ENCODE measurements around the gene HACD4. TPM values are rescaled to one million over a fixed set of nuclear protein-coding genes. Genes with fewer than 3 reads are reported as not detected.

The HACD4 gene
- total RNA-seq (2022) (0.07 and 0.10 TPM in 2 replicates), Bru-seq, nascent RNA (percentile 8 among the genes with signal in this experiment), BruChase-seq, experiment 1, labeled RNA remaining after a 6-hour chase (percentile 9 among the genes with signal in this experiment), BruChase-seq, experiment 2, labeled RNA remaining after a 2-hour chase (percentile 9 among the genes with signal in this experiment)
- long read RNA-seq, result 0 reads

GRCh38 chr9:21031091-21031807, at the start of gene HACD4:
HACD4 (minus strand) TSS chr9:21031640; CDS start chr9:21031590, 50 bp downstream.
- TF ChIP-seq CTCF (IDR thresholded peaks at IDR 0.05; ENCODE audit: unreplicated experiment), result no peak
- no peaks in the 10 kb centered on the region for H3K4me1 Mint-ChIP-seq (ENCODE audit: low read depth, unreplicated experiment)

GRCh38 chr9:21080793-21081192, 49.4 kb upstream of the HACD4 start:
- no peaks in the 10 kb centered on the region for H3K4me1 Mint-ChIP-seq (ENCODE audit: low read depth, unreplicated experiment)
- H3K9me3 Mint-ChIP-seq (ENCODE audit: low read depth, unreplicated experiment), result no peaks in the 10 kb centered on the region
- CTCF ChIA-PET, result no interaction called here
- no peak for DNase-seq
- no peaks in the 10 kb centered on the region for H3K27me3 Mint-ChIP-seq (ENCODE audit: unreplicated experiment)
- no peak for TF ChIP-seq CTCF (IDR thresholded peaks at IDR 0.05; ENCODE audit: unreplicated experiment)
- intact Hi-C loops (cut with micrococcal nuclease; ENCODE audit: unreplicated experiment), result no loop called here
- no peak overlapping the region for H3K4me3 Mint-ChIP-seq (ENCODE audit: low read depth, unreplicated experiment)
- no peaks in the 10 kb centered on the region for H3K36me3 Mint-ChIP-seq (ENCODE audit: insufficient read depth, unreplicated experiment)
- H3K27ac Mint-ChIP-seq (ENCODE audit: unreplicated experiment), result no peak overlapping the region
- no TSS peak for BruUV-seq (replicated peaks)

More at GRCh38 chr9:21031091-21031807, at the start of gene HACD4:
- Mint-ChIP-seq H3K36me3 (ENCODE audit: insufficient read depth, unreplicated experiment) (no peaks in the 10 kb centered on the region), H3K9me3 (ENCODE audit: low read depth, unreplicated experiment) (no peaks in the 10 kb centered on the region), H3K4me3 (ENCODE audit: low read depth, unreplicated experiment) (peak within 1 kb of the TSS; percentile 18), H3K27me3 (ENCODE audit: unreplicated experiment) (peaks cover 13% of the 10 kb centered on the region), H3K27ac (ENCODE audit: unreplicated experiment) (no peak within 1 kb of the TSS)
- intact Hi-C loops (cut with micrococcal nuclease; ENCODE audit: unreplicated experiment), result no loop called here
- BruUV-seq (replicated peaks), result no TSS peak
- DNase-seq, result peak; percentile 8
- CTCF ChIA-PET, result no interaction called here

GRCh38 chr9:21078702-21079101, 47.3 kb upstream of the HACD4 start:
- H3K27ac Mint-ChIP-seq (ENCODE audit: unreplicated experiment), result no peak overlapping the region
- intact Hi-C loops (cut with micrococcal nuclease; ENCODE audit: unreplicated experiment), result loop anchor here (1.0 to 10.0 kb wide), 2 partner anchors 33 to 54 kb away; no protein-coding TSS in a partner anchor
- H3K4me1 Mint-ChIP-seq (ENCODE audit: low read depth, unreplicated experiment), result no peaks in the 10 kb centered on the region
- CTCF ChIA-PET, result interaction anchor here (1.4 to 2.3 kb wide), 2 partner anchors 9 to 32 kb away, joined by 6 to 36 read pairs; no protein-coding TSS in a partner anchor
- H3K27me3 Mint-ChIP-seq (ENCODE audit: unreplicated experiment), result no peaks in the 10 kb centered on the region
- DNase-seq, result no peak
- no peak for TF ChIP-seq CTCF (IDR thresholded peaks at IDR 0.05; ENCODE audit: unreplicated experiment)
- H3K9me3 Mint-ChIP-seq (ENCODE audit: low read depth, unreplicated experiment), result no peaks in the 10 kb centered on the region
- no peaks in the 10 kb centered on the region for H3K36me3 Mint-ChIP-seq (ENCODE audit: insufficient read depth, unreplicated experiment)
- BruUV-seq (replicated peaks), result no TSS peak
- H3K4me3 Mint-ChIP-seq (ENCODE audit: low read depth, unreplicated experiment), result no peak overlapping the region

- Mint-ChIP-seq H3K36me3 (ENCODE audit: insufficient read depth, unreplicated experiment) (no peaks in the 10 kb centered on the region), H3K27ac (ENCODE audit: unreplicated experiment) (no peak within 1 kb of the TSS), H3K9me3 (ENCODE audit: low read depth, unreplicated experiment) (no peaks in the 10 kb centered on the region), H3K4me1 (ENCODE audit: low read depth, unreplicated experiment) (no peaks in the 10 kb centered on the region), H3K27me3 (ENCODE audit: unreplicated experiment) (no peaks in the 10 kb centered on the region), H3K4me3 (ENCODE audit: low read depth, unreplicated experiment) (no peak within 1 kb of the TSS)
- intact Hi-C loops (cut with micrococcal nuclease; ENCODE audit: unreplicated experiment), result loop anchor here (1.0 to 10.0 kb wide), 2 partner anchors 34 to 53 kb away; no protein-coding TSS in a partner anchor
- BruUV-seq (replicated peaks), result no TSS peak
- no peak for TF ChIP-seq CTCF (IDR thresholded peaks at IDR 0.05; ENCODE audit: unreplicated experiment)
- CTCF ChIA-PET, result interaction anchor here (2.3 kb wide), 1 partner anchor 33 kb away, joined by 36 read pairs; no protein-coding TSS in a partner anchor
- DNase-seq, result no peak
These were observed 46.3 kb upstream of the HACD4 start, which contains the start of gene IFNB1 for GRCh38 chr9:21077781-21078180. IFNB1 (minus strand) TSS chr9:21077942; CDS start chr9:21077869, 73 bp downstream.

Data from Calu3 (cell line).